Nephron (organoid): ENCODE results near the gene ARHGAP30.

Experiments
- H3K27ac Mint-ChIP-seq, 3 experiments: 2 replicates each; pipeline ENCODE4 v1.8.0; 2020; ENCODE audit warnings: mixed read lengths in 3 of 3, mild to moderate bottlenecking in 2 of 3, moderate library complexity in 1 of 3
- H3K27me3 Mint-ChIP-seq: 2 replicates; pipeline ENCODE4 v1.8.0; 2021; ENCODE audit warnings: low read depth, mild to moderate bottlenecking, moderate library complexity, mixed read lengths
- H3K36me3 Mint-ChIP-seq: 2 replicates; pipeline ENCODE4 v1.8.0; 2020; ENCODE audit warnings: low read depth, mixed read lengths
- H3K4me1 Mint-ChIP-seq: 2 replicates; pipeline ENCODE4 v1.8.0; 2020; ENCODE audit warnings: mixed read lengths
- H3K4me3 Mint-ChIP-seq, 3 experiments: 2 replicates each; pipeline ENCODE4 v1.8.0; 2020; ENCODE audit warnings: mild to moderate bottlenecking in 3 of 3, mixed read lengths in 3 of 3, moderate library complexity in 2 of 3
- H3K9me3 Mint-ChIP-seq: 2 replicates; pipeline ENCODE4 v1.8.0; 2020; ENCODE audit warnings: mixed read lengths
- TF ChIP-seq, protein P1 (sequence below), 3 experiments: fragments of 200-600 bp; sonication (generic); IDR thresholded peaks; one replicate each; pipeline ENCODE4 v1.5.0; 2021; ENCODE audit warnings: antibody characterized with exemption in 3 of 3; ENCODE audit not compliant: unreplicated experiment in 3 of 3

The ARHGAP30 gene

DNA sequence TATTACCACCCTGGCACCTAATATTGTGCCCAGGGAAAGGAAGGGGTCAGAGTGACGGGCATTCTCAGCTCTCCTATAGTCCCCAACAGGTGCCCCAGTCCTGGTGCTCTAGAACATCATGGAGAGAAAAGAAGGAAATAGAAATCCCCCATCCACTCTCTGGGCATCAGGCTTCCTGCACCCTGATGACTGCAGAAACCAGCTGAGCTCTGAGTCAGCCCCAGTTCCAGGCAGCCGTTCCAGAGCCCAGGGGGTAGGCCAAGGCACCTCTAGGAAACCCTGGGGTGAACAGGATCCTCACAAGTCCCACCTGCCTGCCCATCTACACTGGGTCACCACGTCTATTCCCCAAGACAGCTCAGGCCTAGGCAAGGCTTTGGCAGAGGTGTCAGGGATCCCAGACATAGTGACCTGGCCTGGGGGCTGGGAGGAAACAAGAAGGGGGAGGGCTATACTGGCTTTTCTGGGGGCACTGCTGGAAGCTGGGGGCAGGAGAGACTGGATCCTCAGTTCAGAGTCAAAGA lies 19.0 kb upstream of the ARHGAP30 start:
- H3K9me3 Mint-ChIP-seq = no peaks in the 10 kb centered on the region
- H3K4me3 Mint-ChIP-seq = no peak overlapping the region
- peaks cover 14% of the 10 kb centered on the region for H3K27me3 Mint-ChIP-seq
- no peaks in the 10 kb centered on the region for H3K4me1 Mint-ChIP-seq
- TF ChIP-seq, protein P1, sequence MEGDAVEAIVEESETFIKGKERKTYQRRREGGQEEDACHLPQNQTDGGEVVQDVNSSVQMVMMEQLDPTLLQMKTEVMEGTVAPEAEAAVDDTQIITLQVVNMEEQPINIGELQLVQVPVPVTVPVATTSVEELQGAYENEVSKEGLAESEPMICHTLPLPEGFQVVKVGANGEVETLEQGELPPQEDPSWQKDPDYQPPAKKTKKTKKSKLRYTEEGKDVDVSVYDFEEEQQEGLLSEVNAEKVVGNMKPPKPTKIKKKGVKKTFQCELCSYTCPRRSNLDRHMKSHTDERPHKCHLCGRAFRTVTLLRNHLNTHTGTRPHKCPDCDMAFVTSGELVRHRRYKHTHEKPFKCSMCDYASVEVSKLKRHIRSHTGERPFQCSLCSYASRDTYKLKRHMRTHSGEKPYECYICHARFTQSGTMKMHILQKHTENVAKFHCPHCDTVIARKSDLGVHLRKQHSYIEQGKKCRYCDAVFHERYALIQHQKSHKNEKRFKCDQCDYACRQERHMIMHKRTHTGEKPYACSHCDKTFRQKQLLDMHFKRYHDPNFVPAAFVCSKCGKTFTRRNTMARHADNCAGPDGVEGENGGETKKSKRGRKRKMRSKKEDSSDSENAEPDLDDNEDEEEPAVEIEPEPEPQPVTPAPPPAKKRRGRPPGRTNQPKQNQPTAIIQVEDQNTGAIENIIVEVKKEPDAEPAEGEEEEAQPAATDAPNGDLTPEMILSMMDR (IDR thresholded peaks at IDR 0.05; ENCODE audit: unreplicated experiment in 3 of 3) = no peak
- H3K36me3 Mint-ChIP-seq = no peaks in the 10 kb centered on the region
- no peak overlapping the region for H3K27ac Mint-ChIP-seq

DNA sequence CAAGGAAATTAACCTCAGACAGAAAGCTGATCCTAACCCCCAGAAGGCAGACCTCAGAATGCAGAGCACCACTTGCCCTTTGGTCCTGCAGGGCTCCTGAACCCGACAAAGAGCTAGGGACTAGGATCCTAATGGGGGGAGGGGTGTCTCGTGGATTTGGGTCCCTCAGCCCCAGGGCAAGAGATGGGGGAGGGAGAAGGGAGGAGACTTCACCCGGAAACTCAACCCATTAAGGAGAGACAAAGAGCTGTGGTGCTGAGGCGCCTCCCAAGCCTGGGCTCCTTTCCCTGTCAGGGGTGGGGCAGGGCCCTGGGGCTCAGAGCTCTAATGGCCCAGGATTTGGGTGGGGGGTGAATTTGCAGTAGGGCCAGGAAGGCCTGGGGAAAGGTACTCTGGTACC lies 16.8 kb upstream of the ARHGAP30 start:
- TF ChIP-seq, protein P1 (IDR thresholded peaks at IDR 0.05; ENCODE audit: unreplicated experiment in 3 of 3) = no peak
- no peaks in the 10 kb centered on the region for H3K4me1 Mint-ChIP-seq
- no peak overlapping the region for H3K4me3 Mint-ChIP-seq
- H3K9me3 Mint-ChIP-seq = no peaks in the 10 kb centered on the region
- peaks cover 4% of the 10 kb centered on the region for H3K27me3 Mint-ChIP-seq
- H3K27ac Mint-ChIP-seq = no peak overlapping the region
- no peaks in the 10 kb centered on the region for H3K36me3 Mint-ChIP-seq

DNA sequence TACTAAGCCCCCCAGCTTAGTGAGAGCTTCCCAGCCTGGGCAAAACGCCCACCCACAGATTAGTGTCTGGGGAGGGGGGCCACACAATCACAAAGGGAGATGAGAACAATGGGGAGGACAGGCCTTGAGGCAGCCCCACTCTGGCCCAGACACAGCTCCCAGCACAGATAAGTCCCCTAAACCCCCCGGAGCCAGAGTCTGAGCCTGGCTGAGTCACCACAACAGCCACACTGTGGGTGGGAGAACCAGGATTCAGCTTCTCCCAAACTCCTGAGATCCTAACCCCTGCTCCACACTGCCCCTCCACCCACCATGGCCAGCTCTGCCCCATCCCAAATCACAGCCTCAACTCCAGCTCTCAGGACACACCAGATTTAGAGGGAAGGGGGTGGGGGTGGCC lies 15.5 kb upstream of the ARHGAP30 start:
- H3K27ac Mint-ChIP-seq = no peak overlapping the region
- no peaks in the 10 kb centered on the region for H3K9me3 Mint-ChIP-seq
- H3K4me1 Mint-ChIP-seq = no peaks in the 10 kb centered on the region
- H3K36me3 Mint-ChIP-seq = no peaks in the 10 kb centered on the region
- H3K27me3 Mint-ChIP-seq = peaks cover 4% of the 10 kb centered on the region
- TF ChIP-seq, protein P1 (IDR thresholded peaks at IDR 0.05; ENCODE audit: unreplicated experiment in 3 of 3) = no peak
- no peak overlapping the region for H3K4me3 Mint-ChIP-seq

DNA sequence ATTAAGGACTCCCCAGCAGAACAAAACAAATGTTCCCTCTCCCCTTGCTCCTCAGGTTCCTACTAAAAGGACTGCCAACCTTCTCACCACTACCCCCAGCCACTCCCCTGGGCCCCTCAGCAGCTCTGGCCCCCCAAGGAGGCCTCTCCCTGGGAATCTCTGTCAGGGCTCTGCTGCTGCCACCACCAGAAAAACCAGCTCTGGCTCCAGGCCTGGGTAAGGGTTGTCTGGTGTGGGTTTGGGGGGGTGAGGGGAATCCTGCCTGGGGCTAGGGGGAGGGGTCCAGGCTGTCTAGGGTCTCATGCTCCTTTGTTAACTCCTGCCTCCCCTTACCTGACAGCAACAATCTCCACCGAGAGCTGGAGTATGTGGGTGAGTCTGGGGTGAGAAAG lies 14.9 kb upstream of the ARHGAP30 start:
- Mint-ChIP-seq H3K4me1 (no peaks in the 10 kb centered on the region), H3K4me3 (no peak overlapping the region), H3K27me3 (peaks cover 4% of the 10 kb centered on the region), H3K36me3 (no peaks in the 10 kb centered on the region), H3K9me3 (no peaks in the 10 kb centered on the region), H3K27ac (peak overlapping the region in 1 of 3 experiments; percentile 5)
- TF ChIP-seq, protein P1 (IDR thresholded peaks at IDR 0.05; ENCODE audit: unreplicated experiment in 3 of 3) = no peak

DNA sequence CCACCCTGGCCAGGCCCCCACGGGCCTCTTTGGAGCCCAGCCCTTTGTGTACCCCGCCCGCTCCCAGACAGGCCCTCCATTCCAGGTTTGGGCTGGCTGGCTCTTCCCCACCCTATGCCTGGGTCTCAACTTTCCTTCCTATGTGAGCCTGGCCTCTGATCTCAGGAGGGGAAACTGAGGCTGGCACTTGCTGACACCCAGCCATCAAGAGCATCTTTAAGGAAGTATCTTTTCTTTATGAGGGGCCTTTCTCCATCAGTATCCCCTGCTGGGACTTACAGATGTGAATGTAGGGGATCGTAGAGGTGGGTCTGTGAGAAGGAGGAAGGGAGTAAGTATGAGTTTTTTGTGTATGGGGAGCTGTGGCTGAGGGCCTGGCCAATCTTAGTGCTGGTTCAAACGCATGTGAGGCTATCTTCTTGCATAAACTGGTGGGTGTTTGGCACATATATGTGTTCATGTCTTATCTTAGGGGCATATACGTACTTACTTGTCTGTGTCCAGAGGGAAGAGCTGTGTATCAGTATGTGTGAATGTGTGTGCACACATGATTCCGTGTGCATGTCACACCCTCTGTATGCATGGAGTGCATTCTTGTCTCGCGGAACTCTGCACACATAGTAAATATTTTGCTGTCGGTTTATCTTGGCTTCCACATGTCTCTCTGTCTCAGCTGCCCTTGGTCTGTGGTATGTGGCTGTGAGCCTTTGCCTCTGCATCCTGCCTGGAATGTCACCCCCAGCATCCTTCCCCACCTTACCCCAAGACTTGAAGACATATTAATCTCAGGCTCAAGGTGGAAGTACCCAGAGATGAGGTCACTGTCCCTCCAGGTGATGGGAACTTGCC lies 14.3 kb upstream of the ARHGAP30 start:
- TF ChIP-seq, protein P1 (IDR thresholded peaks at IDR 0.05; ENCODE audit: unreplicated experiment in 3 of 3) = no peak
- Mint-ChIP-seq H3K27ac (peak overlapping the region in 1 of 3 experiments; percentile 5), H3K36me3 (no peaks in the 10 kb centered on the region), H3K4me1 (no peaks in the 10 kb centered on the region), H3K27me3 (peaks cover 4% of the 10 kb centered on the region), H3K9me3 (no peaks in the 10 kb centered on the region), H3K4me3 (no peak overlapping the region)
